Progenitor cell of endocrine pancreas (in vitro differentiated cells): ENCODE data around the gene MCRS1. TPM values are rescaled to one million over a fixed set of nuclear protein-coding genes. Genes with fewer than 3 reads are reported as not detected.

Experiments
- DNase-seq: peaks from one replicate; pipeline ENCODE4 v3.0.0; 2021; ENCODE audit warnings: low spot score; ENCODE audit not compliant: unreplicated experiment
- H3K27ac Mint-ChIP-seq: 2 replicates; pipeline ENCODE4 v1.8.0; 2021; ENCODE audit warnings: mild to moderate bottlenecking, moderate library complexity, mixed read lengths
- H3K27me3 Mint-ChIP-seq: 2 replicates; pipeline ENCODE4 v1.8.0; 2021; ENCODE audit warnings: mixed read lengths
- H3K36me3 Mint-ChIP-seq: 2 replicates; pipeline ENCODE4 v1.8.0; 2022; ENCODE audit warnings: mixed read lengths; ENCODE audit not compliant: insufficient read depth
- H3K4me1 Mint-ChIP-seq: 2 replicates; pipeline ENCODE4 v1.8.0; 2021; ENCODE audit warnings: low read depth, mixed read lengths
- H3K4me3 Mint-ChIP-seq: 2 replicates; pipeline ENCODE4 v1.8.0; 2021; ENCODE audit warnings: low read depth, mild to moderate bottlenecking, moderate library complexity, mixed read lengths
- H3K9me3 Mint-ChIP-seq: 2 replicates; pipeline ENCODE4 v1.8.0; 2021; ENCODE audit warnings: low read depth, mixed read lengths
- CTCF ChIP-seq: fragments of 200-600 bp; sonication (generic); IDR thresholded peaks from one replicate; pipeline ENCODE4 v1.5.0; 2021; ENCODE audit warnings: antibody characterized with exemption, mild to moderate bottlenecking; ENCODE audit not compliant: unreplicated experiment
- total RNA-seq: library from RNA; stranded (reverse); gene quantifications from 2 replicates; pipeline ENCODE4 v1.2.1, GENCODE V29; 2021

MCRS1 gene
- total RNA-seq, 1 donor from 2014 or later, result 92.6 TPM

GRCh38 chr12:49531745-49532144 lies 36.2 kb downstream of the MCRS1 start:
- peaks cover 15% of the 10 kb centered on the region for H3K27me3 Mint-ChIP-seq
- H3K4me3 Mint-ChIP-seq, result no peak overlapping the region
- no peaks in the 10 kb centered on the region for H3K9me3 Mint-ChIP-seq
- H3K27ac Mint-ChIP-seq, result no peak overlapping the region
- H3K36me3 Mint-ChIP-seq, result peaks cover 19% of the 10 kb centered on the region
- no peak for TF ChIP-seq CTCF
- no peak for DNase-seq
- peaks cover 14% of the 10 kb centered on the region for H3K4me1 Mint-ChIP-seq

- Mint-ChIP-seq H3K36me3 (peaks cover 34% of the 10 kb centered on the region), H3K27ac (no peak overlapping the region), H3K27me3 (no peaks in the 10 kb centered on the region), H3K9me3 (no peaks in the 10 kb centered on the region), H3K4me1 (peaks cover 7% of the 10 kb centered on the region), H3K4me3 (no peak overlapping the region)
- TF ChIP-seq CTCF, result no peak
- DNase-seq, result no peak
These were observed 38.5 kb downstream of the MCRS1 start for GRCh38 chr12:49529414-49529813.

GRCh38 chr12:49527361-49528130 lies 40.4 kb downstream of the MCRS1 start:
- DNase-seq, result no peak
- H3K36me3 Mint-ChIP-seq, result peaks cover 39% of the 10 kb centered on the region
- no peak overlapping the region for H3K27ac Mint-ChIP-seq
- H3K9me3 Mint-ChIP-seq, result no peaks in the 10 kb centered on the region
- TF ChIP-seq CTCF, result no peak
- H3K27me3 Mint-ChIP-seq, result no peaks in the 10 kb centered on the region
- H3K4me3 Mint-ChIP-seq, result no peak overlapping the region
- H3K4me1 Mint-ChIP-seq, result peaks cover under 1% of the 10 kb centered on the region

GRCh38 chr12:49525942-49526341 lies 42.0 kb downstream of the MCRS1 start:
- no peak for DNase-seq
- peaks cover 50% of the 10 kb centered on the region for H3K36me3 Mint-ChIP-seq
- H3K9me3 Mint-ChIP-seq, result no peaks in the 10 kb centered on the region
- no peak overlapping the region for H3K4me3 Mint-ChIP-seq
- no peaks in the 10 kb centered on the region for H3K4me1 Mint-ChIP-seq
- no peak overlapping the region for H3K27ac Mint-ChIP-seq
- no peaks in the 10 kb centered on the region for H3K27me3 Mint-ChIP-seq
- TF ChIP-seq CTCF, result no peak

GRCh38 chr12:49524660-49525324 lies 43.1 kb downstream of the MCRS1 start:
- no peak for DNase-seq
- Mint-ChIP-seq H3K27ac (peak overlapping the region; percentile 2), H3K4me1 (peaks cover 1% of the 10 kb centered on the region), H3K9me3 (no peaks in the 10 kb centered on the region), H3K4me3 (no peak overlapping the region), H3K36me3 (peaks cover 49% of the 10 kb centered on the region), H3K27me3 (no peaks in the 10 kb centered on the region)
- TF ChIP-seq CTCF, result no peak
